ENCODE measurements around the gene TESK1. TPM values are rescaled to one million over a fixed set of nuclear protein-coding genes. Genes with fewer than 3 reads are reported as not detected.

The TESK1 gene
- total RNA-seq, 4 donors from 2014 or later = 23.2 to 44.3 (median 37.6) TPM

- Histone ChIP-seq H3K36me3 (peaks cover 7 to 10% of the 10 kb centered on the region in 2 donors), H3K9me3 (no peaks in the 10 kb centered on the region), H3K4me1 (peaks cover 6 to 7% of the 10 kb centered on the region in 2 donors), H3K27ac (peak overlapping the region; percentile 2 to 43 (median 39)), H3K4me3 (replicated peaks in 1 of 3) (no peak overlapping the region), H3K27me3 (no peaks in the 10 kb centered on the region)
- DNase-seq = peak; percentile 44 to 49
- no peak for TF ChIP-seq POLR2A (IDR thresholded peaks at IDR 0.05)
- no peak for TF ChIP-seq CTCF (IDR thresholded peaks at IDR 0.05)
- WGBS, 2 donors = 32 to 38% methylated on average over 14 of the region's 14 CpGs
- intact Hi-C loops (cut with DNase I) = no loop called here
Measured at GRCh38 chr9:35563791-35564197, 41.3 kb upstream of the TESK1 start.

GRCh38 chr9:35564658-35565061, 40.4 kb upstream of the TESK1 start:
- H3K27ac ChIP-seq = peak overlapping the region in 1 of 3 donors; percentile 2
- 79 to 87% methylated on average over 7 of the region's 7 CpGs for WGBS, 2 donors
- TF ChIP-seq CTCF (IDR thresholded peaks at IDR 0.05) (no peak), POLR2A (IDR thresholded peaks at IDR 0.05) (no peak)
- H3K4me1 ChIP-seq = peaks cover 6 to 7% of the 10 kb centered on the region in 2 donors
- no peaks in the 10 kb centered on the region for H3K27me3 ChIP-seq
- no peaks in the 10 kb centered on the region for H3K9me3 ChIP-seq
- intact Hi-C loops (cut with DNase I) = no loop called here
- H3K4me3 ChIP-seq (replicated peaks in 1 of 3) = no peak overlapping the region
- no peak for DNase-seq
- H3K36me3 ChIP-seq = peaks cover 0 to 5% of the 10 kb centered on the region in 2 donors

- intact Hi-C loops (cut with DNase I) = no loop called here
- TF ChIP-seq POLR2A (IDR thresholded peaks at IDR 0.05) = no peak
- no peak for TF ChIP-seq CTCF (IDR thresholded peaks at IDR 0.05)
Measured at GRCh38 chr9:35566417-35566816, 38.6 kb upstream of the TESK1 start.

GRCh38 chr9:35568196-35568595, 36.9 kb upstream of the TESK1 start:
- no peak overlapping the region for H3K4me3 ChIP-seq (replicated peaks in 1 of 3)
- WGBS, 2 donors = 99% methylated on average over 4 of the region's 4 CpGs
- TF ChIP-seq CTCF (IDR thresholded peaks at IDR 0.05) = no peak
- no peak for TF ChIP-seq POLR2A (IDR thresholded peaks at IDR 0.05)
- H3K27ac ChIP-seq = no peak overlapping the region
- DNase-seq = no peak
- no peaks in the 10 kb centered on the region for H3K27me3 ChIP-seq
- H3K9me3 ChIP-seq = no peaks in the 10 kb centered on the region
- H3K36me3 ChIP-seq = no peaks in the 10 kb centered on the region
- intact Hi-C loops (cut with DNase I) = no loop called here
- peaks cover 6 to 7% of the 10 kb centered on the region in 2 donors for H3K4me1 ChIP-seq

More at GRCh38 chr9:35566417-35566816, 38.6 kb upstream of the TESK1 start:
- Histone ChIP-seq H3K27me3 (no peaks in the 10 kb centered on the region), H3K27ac (no peak overlapping the region), H3K4me3 (replicated peaks in 1 of 3) (no peak overlapping the region), H3K36me3 (no peaks in the 10 kb centered on the region), H3K9me3 (no peaks in the 10 kb centered on the region), H3K4me1 (peaks cover 6 to 7% of the 10 kb centered on the region in 2 donors)
- 88 to 95% methylated on average over 2 of the region's 2 CpGs for WGBS, 2 donors
- no peak for DNase-seq

GRCh38 chr9:35569206-35569605, 35.9 kb upstream of the TESK1 start:
- no peak overlapping the region for H3K27ac ChIP-seq
- TF ChIP-seq POLR2A (IDR thresholded peaks at IDR 0.05) (no peak), CTCF (IDR thresholded peaks at IDR 0.05) (no peak)
- peaks cover 1 to 2% of the 10 kb centered on the region in 2 donors for H3K4me1 ChIP-seq
- intact Hi-C loops (cut with DNase I) = no loop called here
- no peaks in the 10 kb centered on the region for H3K9me3 ChIP-seq
- no peaks in the 10 kb centered on the region for H3K36me3 ChIP-seq
- no peak for DNase-seq
- no peak overlapping the region for H3K4me3 ChIP-seq (replicated peaks in 1 of 3)
- H3K27me3 ChIP-seq = no peaks in the 10 kb centered on the region
- WGBS, 2 donors = 84% methylated on average over 5 of the region's 5 CpGs

All from thyroid gland (tissue), 4 donors.